GM10266 (cell line): ENCODE measurements around the gene CTSE.
A peak's percentile ranks its signal among the peaks of the same experiment; 100 is the strongest.

ENCODE experiments used
- DNase-seq: peaks from one replicate; pipeline ENCODE4 v3.0.0; 2012; ENCODE audit errors: extremely low spot score
- TF ChIP-seq, protein P1 (sequence below): IDR thresholded peaks from 2 replicates; pipeline ENCODE4 v1.5.1; 2012; ENCODE audit warnings: mild to moderate bottlenecking, low read depth; ENCODE audit not compliant: control insufficient read depth, insufficient read depth; ENCODE audit errors: missing control alignments

CTSE gene

DNA sequence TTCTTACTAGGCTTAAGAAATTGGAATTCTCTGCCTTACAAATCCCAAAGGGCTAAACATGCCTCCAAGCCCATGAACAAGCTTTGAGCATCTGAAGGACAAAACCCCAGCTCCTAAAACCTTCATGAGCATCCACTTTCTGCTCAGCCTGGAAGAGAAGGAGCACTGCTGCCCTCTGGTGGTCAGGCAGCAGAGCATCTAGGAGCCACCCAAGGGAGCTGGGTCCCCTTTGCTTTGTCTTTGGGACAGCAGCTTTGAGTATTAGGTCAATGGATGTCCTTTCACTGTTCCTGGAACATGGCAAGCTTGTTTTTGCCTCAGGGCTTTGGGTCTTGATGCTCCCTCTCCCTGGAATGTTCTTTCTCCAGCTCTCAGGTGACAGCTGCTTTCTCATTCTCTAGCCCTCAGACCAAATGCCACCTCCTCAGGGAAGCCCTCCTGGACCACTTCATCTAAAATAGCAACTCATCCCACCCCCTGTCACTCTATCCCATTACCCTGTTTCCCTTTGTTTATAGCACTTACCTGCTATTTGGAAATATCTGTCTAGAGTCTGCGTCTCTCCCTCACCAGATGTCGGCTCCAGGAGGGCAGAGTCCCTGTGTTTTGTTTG is 46.2 kb downstream of the CTSE start:
- peak; percentile 76 for DNase-seq
- TF ChIP-seq, protein P1, sequence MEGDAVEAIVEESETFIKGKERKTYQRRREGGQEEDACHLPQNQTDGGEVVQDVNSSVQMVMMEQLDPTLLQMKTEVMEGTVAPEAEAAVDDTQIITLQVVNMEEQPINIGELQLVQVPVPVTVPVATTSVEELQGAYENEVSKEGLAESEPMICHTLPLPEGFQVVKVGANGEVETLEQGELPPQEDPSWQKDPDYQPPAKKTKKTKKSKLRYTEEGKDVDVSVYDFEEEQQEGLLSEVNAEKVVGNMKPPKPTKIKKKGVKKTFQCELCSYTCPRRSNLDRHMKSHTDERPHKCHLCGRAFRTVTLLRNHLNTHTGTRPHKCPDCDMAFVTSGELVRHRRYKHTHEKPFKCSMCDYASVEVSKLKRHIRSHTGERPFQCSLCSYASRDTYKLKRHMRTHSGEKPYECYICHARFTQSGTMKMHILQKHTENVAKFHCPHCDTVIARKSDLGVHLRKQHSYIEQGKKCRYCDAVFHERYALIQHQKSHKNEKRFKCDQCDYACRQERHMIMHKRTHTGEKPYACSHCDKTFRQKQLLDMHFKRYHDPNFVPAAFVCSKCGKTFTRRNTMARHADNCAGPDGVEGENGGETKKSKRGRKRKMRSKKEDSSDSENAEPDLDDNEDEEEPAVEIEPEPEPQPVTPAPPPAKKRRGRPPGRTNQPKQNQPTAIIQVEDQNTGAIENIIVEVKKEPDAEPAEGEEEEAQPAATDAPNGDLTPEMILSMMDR, result peak; percentile 97

DNA sequence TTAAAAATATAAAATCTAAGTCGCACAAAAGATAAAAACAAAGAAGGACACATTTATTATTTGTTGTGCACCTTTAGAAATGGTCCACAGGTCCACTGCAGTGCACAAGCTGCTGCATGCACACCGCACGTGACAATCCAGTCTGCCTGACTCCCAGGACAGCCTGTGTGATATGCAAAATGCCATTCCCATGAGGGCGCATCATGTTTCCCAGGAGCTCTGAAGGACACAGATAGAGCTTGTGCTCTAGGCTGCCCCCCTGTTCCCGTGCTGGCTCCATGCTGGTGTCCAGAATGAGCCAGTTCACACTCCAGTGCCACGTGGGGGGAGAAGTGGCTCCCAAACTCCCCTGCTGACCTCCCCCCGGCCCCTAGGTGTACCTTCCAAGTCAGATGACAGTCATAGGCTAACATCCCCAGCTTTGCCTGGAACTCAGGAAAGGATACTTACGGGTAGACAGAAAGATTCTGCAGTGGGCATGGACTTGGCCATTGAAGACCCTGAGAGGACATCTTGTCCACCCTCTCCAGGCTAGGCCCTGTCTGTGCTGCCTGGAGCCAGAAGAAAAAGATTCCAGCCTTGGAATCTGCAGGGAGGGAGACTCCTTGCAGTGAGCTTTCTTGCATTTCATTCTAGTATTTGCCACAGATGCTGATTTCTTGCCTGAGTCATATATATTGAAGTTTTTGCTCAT is 46.8 kb downstream of the CTSE start:
- TF ChIP-seq, protein P1, result no peak
- no peak for DNase-seq

DNA sequence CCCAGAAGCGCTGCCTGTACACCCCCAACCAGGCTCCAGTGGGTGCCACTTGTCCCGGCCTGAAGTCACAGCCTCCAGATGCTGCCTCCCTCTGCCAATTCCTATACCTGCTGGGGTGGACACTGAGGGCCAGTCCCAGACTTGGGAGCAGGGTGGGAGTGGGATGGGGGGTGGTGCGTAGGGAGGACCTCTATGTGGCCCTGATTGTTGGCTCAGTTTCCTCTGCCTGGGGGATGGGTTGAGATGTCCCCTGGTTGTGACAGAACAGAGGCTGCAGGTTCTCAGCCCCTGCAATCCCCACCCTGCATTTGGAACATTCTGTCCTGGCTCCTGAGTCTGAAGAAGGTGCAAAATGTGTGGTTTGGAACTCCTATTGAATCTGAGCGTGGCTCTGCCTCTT is 47.7 kb downstream of the CTSE start:
- TF ChIP-seq, protein P1, result no peak
- no peak for DNase-seq

GRCh38 chr1:205975387-205975998 is 48.2 kb downstream of the CTSE start:
- no peak for DNase-seq
- TF ChIP-seq, protein P1, result no peak

DNA sequence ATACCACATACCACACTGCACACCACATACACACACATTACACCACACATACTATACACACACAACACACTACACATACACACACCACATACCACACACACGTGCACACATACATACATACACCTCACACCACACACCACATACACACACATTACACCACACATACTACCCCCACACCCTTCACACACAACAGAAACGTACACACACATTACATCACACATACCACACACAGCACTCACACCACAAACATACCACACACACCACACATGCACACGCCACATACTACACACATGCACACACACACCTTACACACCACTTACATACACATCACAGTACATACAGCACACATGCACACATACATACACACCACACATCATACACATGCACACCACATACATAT is 49.0 kb downstream of the CTSE start:
- TF ChIP-seq, protein P1, result no peak
- DNase-seq, result no peak

DNA sequence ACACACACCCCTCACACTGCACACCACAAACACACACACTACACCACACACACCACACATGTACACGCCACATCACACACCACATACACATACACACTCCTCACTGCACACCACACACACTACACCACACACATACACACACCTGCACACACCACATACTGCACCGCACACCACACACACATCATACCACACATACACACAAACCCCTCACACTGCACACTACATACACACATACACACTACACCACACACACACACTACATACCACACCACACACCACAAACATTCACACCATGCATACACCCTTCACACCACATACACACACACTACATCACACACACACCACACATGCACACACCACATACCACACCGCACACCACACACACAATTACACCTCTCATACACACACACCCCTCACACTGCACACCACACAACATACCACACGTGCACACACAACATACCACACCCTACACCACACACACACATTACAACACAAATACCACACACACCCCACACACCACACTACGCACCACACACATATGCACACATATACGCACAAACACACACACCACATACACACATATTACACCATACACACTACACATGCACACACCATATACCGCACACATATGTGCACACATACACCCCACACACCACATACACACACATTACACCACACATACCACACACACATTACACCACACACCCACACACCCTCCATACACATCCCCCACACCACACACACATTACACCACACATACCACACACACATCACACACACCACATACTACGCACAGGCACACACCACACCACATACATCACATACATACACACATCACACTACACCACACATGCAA is 50.1 kb downstream of the CTSE start:
- DNase-seq, result no peak
- TF ChIP-seq, protein P1, result no peak
